B cell (primary cell): ENCODE data around the gene DIAPH1. TPM values are rescaled to one million over a fixed set of nuclear protein-coding genes. Genes with fewer than 3 reads are reported as not detected.

Experiments
- ATAC-seq: fragments of 200-7000 bp; cut with Tn5 transposase; one replicate; pipeline ENCODE4 v1.10.0; 2021; ENCODE audit warnings: low read depth, mild to moderate bottlenecking, moderate number of reproducible peaks, moderate library complexity
- CTCF ChIA-PET: fragments of 350-600 bp; sonication (Branson Sonifier 250); formaldehyde crosslinking; loops from one replicate; lab custom pipeline; 2021; ENCODE audit warnings: antibody characterized with exemption, inconsistent platforms; lab: Charles Lee
- POLR2A ChIA-PET: fragments of 350-600 bp; sonication (Branson Sonifier 250); formaldehyde crosslinking; loops from one replicate; lab custom pipeline; 2021; ENCODE audit warnings: antibody characterized with exemption; lab: Charles Lee
- DNase-seq: peaks from one replicate; pipeline ENCODE4 v3.0.0; 2013
- H2AFZ ChIP-seq: 2 replicates; pipeline ENCODE4 v1.6.1; 2012; ENCODE audit warnings: mild to moderate bottlenecking, low read depth, low read length; ENCODE audit not compliant: insufficient read depth, poor library complexity, severe bottlenecking
- H3K27ac ChIP-seq, 2 donors: 1 replicate in 1 of 2; 2 replicates in 1 of 2; pipeline ENCODE4 v1.5.1; 2012 to 2013; ENCODE audit warnings: low read length in 2 of 2, mild to moderate bottlenecking in 2 of 2, moderate library complexity in 1 of 2
- H3K27me3 ChIP-seq, 4 experiments: fragments of 200-600 bp in 1 of 4; sonication (generic) in 1 of 4; replicated peaks in 1 of 4; 1 replicate in 2 of 4; 2 replicates in 2 of 4; pipeline versions ENCODE4 v1.6.1 to v1.7.0; 2013 to 2016; ENCODE audit warnings: low read length in 3 of 4, mild to moderate bottlenecking in 2 of 4, mixed read lengths in 1 of 4, moderate library complexity in 1 of 4; ENCODE audit not compliant: insufficient read depth in 4 of 4, control insufficient read depth in 3 of 4; ENCODE audit errors: control extremely low read depth in 1 of 4
- H3K36me3 ChIP-seq, 2 experiments: replicated peaks in 1 of 2; 1 replicate in 1 of 2; 2 replicates in 1 of 2; pipeline versions ENCODE4 v1.6.1 to v1.7.1; 2013; ENCODE audit warnings: low read length in 1 of 2; ENCODE audit not compliant: insufficient read depth in 2 of 2, control insufficient read depth in 1 of 2; ENCODE audit errors: control extremely low read depth in 1 of 2, extremely low read depth in 1 of 2
- H3K4me1 ChIP-seq, 2 donors: fragments of 200-600 bp in 1 of 2; sonication (generic) in 1 of 2; 1 replicate in 1 of 2; 2 replicates in 1 of 2; pipeline versions ENCODE4 v1.5.1 to v1.6.1; 2013 to 2017; ENCODE audit warnings: low read length in 2 of 2; ENCODE audit not compliant: control insufficient read depth in 2 of 2, insufficient read depth in 2 of 2
- H3K4me2 ChIP-seq: replicated peaks from 2 replicates; pipeline ENCODE3; 2012; ENCODE audit warnings: mild to moderate bottlenecking, low read depth, low read length; ENCODE audit not compliant: poor library complexity, severe bottlenecking
- H3K4me3 ChIP-seq, 5 experiments: fragments of 200-600 bp in 1 of 5; sonication (generic) in 1 of 5; 1 replicate in 3 of 5; 2 replicates in 2 of 5; pipeline versions ENCODE4 v1.5.1 to v1.7.0; 2011 to 2016; ENCODE audit warnings: low read length in 4 of 5, mild to moderate bottlenecking in 4 of 5, low read depth in 2 of 5, control low read depth in 1 of 5, moderate library complexity in 1 of 5; ENCODE audit not compliant: insufficient read depth in 1 of 5; ENCODE audit errors: control extremely low read depth in 1 of 5, extremely low read depth in 1 of 5
- H3K79me2 ChIP-seq: fragments of 200-600 bp; sonication (generic); one replicate; pipeline ENCODE4 v1.6.0; 2016; ENCODE audit warnings: low read length; ENCODE audit not compliant: control insufficient read depth, insufficient read depth
- H3K9ac ChIP-seq: fragments of 200-600 bp; sonication (generic); 2 replicates; pipeline ENCODE4 v1.6.1; 2017; ENCODE audit warnings: mild to moderate bottlenecking, low read length, moderate library complexity
- H3K9me3 ChIP-seq, 3 donors: one replicate each; pipeline versions ENCODE4 v1.6.1 to v1.7.1; 2013; ENCODE audit warnings: low read length in 2 of 3; ENCODE audit not compliant: control insufficient read depth in 2 of 3, insufficient read depth in 1 of 3; ENCODE audit errors: control extremely low read depth in 1 of 3
- H4K20me1 ChIP-seq: 2 replicates; pipeline ENCODE4 v1.6.0; 2012; ENCODE audit warnings: mild to moderate bottlenecking, low read length; ENCODE audit not compliant: insufficient read depth, control insufficient read depth, poor library complexity, severe bottlenecking
- H3K27ac Mint-ChIP-seq: one replicate; pipeline ENCODE4 v1.8.0; 2021; ENCODE audit warnings: mixed read lengths
- H3K27me3 Mint-ChIP-seq: one replicate; pipeline ENCODE4 v1.8.0; 2021; ENCODE audit warnings: mixed read lengths
- H3K4me1 Mint-ChIP-seq: one replicate; pipeline ENCODE4 v1.8.0; 2021; ENCODE audit warnings: mixed read lengths
- H3K4me3 Mint-ChIP-seq: one replicate; pipeline ENCODE4 v1.8.0; 2021; ENCODE audit warnings: mixed read lengths
- H3K9me3 Mint-ChIP-seq: one replicate; pipeline ENCODE4 v1.8.0; 2022; ENCODE audit warnings: mixed read lengths; ENCODE audit not compliant: insufficient read depth
- CTCF ChIP-seq: fragments of 200-600 bp; IDR thresholded peaks from one replicate; pipeline ENCODE4 v1.8.0; 2022; ENCODE audit warnings: antibody characterized with exemption, mild to moderate bottlenecking
- EZH2 ChIP-seq: IDR thresholded peaks from 2 replicates; pipeline ENCODE4 v1.6.1; 2012; ENCODE audit warnings: borderline replicate concordance, low read depth, mild to moderate bottlenecking, moderate library complexity, low read length; ENCODE audit not compliant: insufficient read depth, poor library complexity, severe bottlenecking
- WGBS: methylation state at CpG from one replicate; pipeline ENCODE4 v1.1.5; 2013; ENCODE audit warnings: missing lambda C conversion rate; ENCODE audit not compliant: insufficient coverage; 5-methylcytosine and 5-hydroxymethylcytosine counted together
- intact Hi-C: fragments of 100-400 bp; cut with micrococcal nuclease; formaldehyde crosslinking; loops from one replicate; pipeline ENCODE4 v1.10.0; 2022
- polyA plus RNA-seq: library from polyadenylated mRNA; depleted of rRNA; stranded (reverse); fragments of >200 nt; gene quantifications from 2 replicates; pipeline ENCODE4 v1.2.3, GENCODE V29; 2012
- total RNA-seq, 2 donors: library from RNA; stranded (reverse); fragments of 120-200 nt in 1 of 2; gene quantifications; 1 replicate in 1 of 2; 2 replicates in 1 of 2; pipeline versions ENCODE4 v1.2.3 to v1.2.4, GENCODE V29; 2013 to 2022

DIAPH1 gene
- total and polyA plus RNA-seq, 2 donors (not counting 1 experiment from before 2014, with no cell fraction given): 59.7 to 113 TPM

- intact Hi-C loops: loop anchor here (2.0 kb wide), 1 partner anchor 187 kb away; the partner anchor contains the start of gene PCDHGA12
- Histone ChIP-seq H3K4me2 (peak overlapping the region; percentile 84), H3K4me3 (peak overlapping the region; percentile 84 to 98 (median 94)), H3K79me2 (peaks cover 76% of the 10 kb centered on the region), H3K9me3 (peaks cover 0 to 4% (median 0%) of the 10 kb centered on the region in 3 donors), H2AFZ (peak overlapping the region; percentile 85), H4K20me1 (peaks cover 9% of the 10 kb centered on the region), H3K9ac (peak overlapping the region; percentile 93), H3K36me3 (peaks cover 0 to 26% of the 10 kb centered on the region in 2 experiments), H3K27ac (peak overlapping the region; percentile 86 to 92), H3K27me3 (no peaks in the 10 kb centered on the region), H3K4me1 (peaks cover 51% of the 10 kb centered on the region in 2 donors)
- ATAC-seq (peak; percentile 19), DNase-seq (peak; percentile 74)
- H3K4me1 Mint-ChIP-seq: peaks cover 60% of the 10 kb centered on the region
- H3K9me3 Mint-ChIP-seq: no peaks in the 10 kb centered on the region
- H3K27me3 Mint-ChIP-seq: no peaks in the 10 kb centered on the region
- POLR2A ChIA-PET: interaction anchor here (0.5 to 4.4 kb wide), 14 partner anchors 9 to 297 kb away, joined by 3 to 34 read pairs (median 6); partner anchors contain the start of genes FCHSD1, HDAC3, RELL2 and TAF7
- no peak for TF ChIP-seq EZH2
- no peak for TF ChIP-seq CTCF
- H3K4me3 Mint-ChIP-seq: peak overlapping the region; percentile 93
- CTCF ChIA-PET: interaction anchor here (0.7 to 28.1 kb wide), 26 partner anchors 9 to 351 kb away, joined by 3 to 760 read pairs (median 5); partner anchors contain the start of genes DELE1, FCHSD1, HDAC3 and PCDHGB7
- WGBS: 1% methylated on average over 36 of the region's 36 CpGs
- H3K27ac Mint-ChIP-seq: peak overlapping the region; percentile 91
These were observed 583 bp downstream of the DIAPH1 start for GRCh38 chr5:141618030-141618803.
